KG1 (cell line): ENCODE data around the gene SHFL.
A peak's percentile ranks its signal among the peaks of the same experiment; 100 is the strongest.

Source experiments
- DNase-seq: peaks from one replicate; lab custom pipeline; 2025; lab: John Stamatoyannopoulos, UW

Gene SHFL

DNA sequence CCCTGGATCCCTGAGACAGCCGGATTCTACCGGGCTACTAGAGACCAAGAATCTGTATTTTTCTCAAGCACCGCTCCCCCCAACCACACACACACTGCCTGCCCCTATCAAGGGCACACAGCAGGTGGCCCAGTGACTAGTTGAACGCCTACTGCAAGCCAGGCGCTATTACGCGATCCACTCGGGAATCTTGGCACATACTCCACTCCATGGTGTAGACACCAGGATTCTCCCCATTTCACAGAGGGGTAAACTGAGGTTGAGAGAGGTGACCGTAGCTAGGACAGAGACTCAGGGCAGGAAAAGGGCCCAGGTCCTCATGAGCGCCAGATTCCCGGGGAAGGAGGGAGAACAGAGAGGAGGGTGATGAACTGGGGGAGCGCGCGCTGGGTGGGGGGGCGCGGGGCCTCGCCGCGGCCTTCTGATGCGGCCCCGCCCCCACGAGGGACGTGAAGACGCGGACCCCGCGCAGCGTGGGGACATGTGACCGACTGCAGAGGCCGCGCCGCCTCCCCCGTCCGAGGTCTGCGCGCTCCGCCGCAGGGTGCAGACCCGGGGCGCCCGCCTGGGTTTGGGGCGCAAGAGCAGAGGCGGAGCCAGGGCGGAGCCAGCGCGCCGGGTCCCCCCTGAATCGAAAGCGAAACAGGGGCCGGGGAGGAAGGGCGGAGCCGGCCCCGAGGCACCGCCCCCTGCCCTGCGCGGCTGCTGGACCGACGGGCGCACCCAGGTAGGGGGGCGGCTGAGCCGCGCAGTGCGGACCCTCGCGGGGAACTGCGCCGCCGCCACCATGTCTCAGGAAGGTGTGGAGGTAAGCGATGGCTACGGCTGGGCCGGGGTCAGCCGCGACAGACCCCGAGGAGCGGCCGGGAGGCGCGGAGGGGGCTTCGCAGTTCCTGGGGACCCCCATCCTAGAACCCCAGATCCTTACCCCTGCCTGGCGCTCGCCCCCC is at the start of gene SHFL:
Gene SHFL (plus strand): TSS at position 677 of the 950 bp plus-strand sequence. CDS start 111 bp downstream, at position 788.
- DNase-seq, result peak; percentile 68

- DNase-seq, result no peak
Measured at GRCh38 chr19:10036601-10037071, 49.5 kb upstream of the SHFL start.

- no peak for DNase-seq
Measured at GRCh38 chr19:10037367-10037766, 48.8 kb upstream of the SHFL start.

DNA sequence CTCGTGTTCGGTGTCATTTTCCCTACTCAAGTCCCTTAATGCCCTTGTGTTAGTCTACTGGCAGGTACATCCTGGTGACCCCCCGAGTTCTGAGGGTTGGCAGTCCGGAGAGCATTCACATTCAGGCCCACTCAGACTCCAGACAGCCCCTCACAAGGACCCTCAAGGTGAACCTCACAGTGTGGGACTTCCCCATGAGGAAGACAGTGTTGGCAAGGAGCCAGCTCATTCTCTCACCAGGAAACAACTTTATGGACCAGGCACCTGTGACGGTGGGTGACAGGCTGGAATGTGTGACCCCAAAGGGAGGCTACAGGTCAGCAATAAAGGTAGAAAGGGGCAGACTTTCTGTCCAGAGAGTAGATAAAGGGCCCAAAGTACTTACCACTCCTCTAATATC is 48.3 kb upstream of the SHFL start:
- no peak for DNase-seq

- DNase-seq, result peak; percentile 65
Measured at GRCh38 chr19:10043286-10043927, 42.7 kb upstream of the SHFL start.

DNA sequence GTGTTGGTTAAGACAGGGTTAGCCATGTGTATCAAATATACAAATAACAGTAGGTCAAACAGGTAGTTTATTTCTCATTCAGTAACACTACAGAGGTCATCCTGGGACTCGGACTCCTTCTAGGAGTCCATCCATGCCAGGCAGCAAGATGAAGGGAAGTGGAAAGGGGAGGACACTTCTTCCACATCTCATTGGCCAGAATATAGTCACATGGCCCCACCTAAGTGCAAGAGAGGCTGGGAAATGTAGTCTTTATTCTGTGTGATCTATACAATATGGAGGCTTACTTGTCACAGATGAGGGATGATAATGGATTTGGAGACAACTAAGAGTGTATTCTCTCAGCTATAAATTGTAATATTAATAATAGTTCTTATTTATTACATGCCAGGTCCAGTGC is 41.7 kb upstream of the SHFL start:
- DNase-seq, result no peak

GRCh38 chr19:10045371-10045770 is 40.7 kb upstream of the SHFL start:
- no peak for DNase-seq

DNA sequence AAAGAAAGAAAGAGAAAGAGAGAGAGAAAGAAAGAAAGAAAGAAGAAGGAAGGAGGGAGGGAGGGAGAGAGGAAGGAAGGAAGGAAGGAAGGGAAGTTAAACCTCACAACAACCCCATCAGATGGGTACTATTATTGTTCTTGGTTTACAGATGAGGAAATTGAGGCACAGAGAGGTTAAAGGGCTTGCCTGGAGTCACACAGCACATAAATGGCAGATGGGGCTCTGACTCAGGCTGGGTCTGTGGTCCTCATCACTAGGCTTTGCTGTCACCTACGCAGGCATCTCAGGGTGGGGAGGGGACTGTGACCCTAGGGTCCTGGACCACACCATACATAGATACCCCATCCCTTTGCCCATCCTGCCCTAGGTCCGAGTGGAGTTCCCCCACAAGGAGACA is 36.5 kb upstream of the SHFL start:
- DNase-seq, result no peak

GRCh38 chr19:10052602-10053360 is 33.3 kb upstream of the SHFL start:
- DNase-seq, result no peak

DNA sequence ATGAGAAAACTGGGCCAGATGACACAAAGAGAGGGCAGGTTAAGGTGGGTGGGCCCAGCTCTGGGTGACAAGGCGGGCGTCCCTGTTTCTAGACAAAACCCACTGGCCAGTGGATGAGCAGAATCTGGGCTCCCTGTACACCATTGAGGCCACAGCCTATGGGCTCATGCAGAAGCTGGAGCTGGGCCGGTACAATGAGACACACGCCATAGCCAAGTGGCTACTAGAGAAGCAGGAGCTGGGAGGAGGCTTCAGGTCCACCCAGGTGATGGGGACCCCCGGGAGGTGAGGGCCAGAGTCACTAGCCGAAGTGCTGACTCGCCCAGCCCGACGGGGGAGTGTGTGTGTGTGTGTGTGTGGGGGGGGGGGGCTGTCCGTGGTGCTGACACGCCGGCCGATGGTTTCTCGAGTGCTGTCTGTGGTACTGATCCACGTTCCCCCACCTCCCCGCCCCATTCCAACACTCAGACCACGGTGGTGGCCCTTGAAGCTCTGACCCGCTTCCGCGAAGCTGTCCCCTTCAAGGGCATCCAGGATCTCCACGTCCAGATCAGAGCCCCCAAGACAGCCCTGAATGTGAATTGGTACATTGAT is 24.3 kb upstream of the SHFL start:
- no peak for DNase-seq

DNA sequence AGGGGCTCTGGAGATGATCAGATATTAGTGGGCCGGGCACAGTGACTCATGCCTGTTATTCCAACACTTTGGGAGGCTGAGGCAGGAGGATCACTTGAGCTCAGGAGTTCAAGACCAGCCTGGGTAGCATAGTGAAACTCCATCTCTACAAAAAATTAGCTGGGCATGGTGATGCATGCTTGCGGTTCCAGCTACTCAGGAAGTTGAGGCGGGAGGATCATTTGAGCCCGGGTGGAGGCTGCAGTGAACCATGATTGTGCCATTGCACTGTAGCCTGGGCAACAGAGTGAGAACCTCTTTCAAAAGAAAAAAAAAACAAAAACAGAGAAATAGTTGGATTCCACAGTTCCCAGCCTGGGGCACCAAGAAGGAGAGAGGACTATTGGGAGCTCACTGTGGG is 17.9 kb upstream of the SHFL start:
- DNase-seq, result no peak

- no peak for DNase-seq
Measured at GRCh38 chr19:10069046-10069445, 17.1 kb upstream of the SHFL start.

DNA sequence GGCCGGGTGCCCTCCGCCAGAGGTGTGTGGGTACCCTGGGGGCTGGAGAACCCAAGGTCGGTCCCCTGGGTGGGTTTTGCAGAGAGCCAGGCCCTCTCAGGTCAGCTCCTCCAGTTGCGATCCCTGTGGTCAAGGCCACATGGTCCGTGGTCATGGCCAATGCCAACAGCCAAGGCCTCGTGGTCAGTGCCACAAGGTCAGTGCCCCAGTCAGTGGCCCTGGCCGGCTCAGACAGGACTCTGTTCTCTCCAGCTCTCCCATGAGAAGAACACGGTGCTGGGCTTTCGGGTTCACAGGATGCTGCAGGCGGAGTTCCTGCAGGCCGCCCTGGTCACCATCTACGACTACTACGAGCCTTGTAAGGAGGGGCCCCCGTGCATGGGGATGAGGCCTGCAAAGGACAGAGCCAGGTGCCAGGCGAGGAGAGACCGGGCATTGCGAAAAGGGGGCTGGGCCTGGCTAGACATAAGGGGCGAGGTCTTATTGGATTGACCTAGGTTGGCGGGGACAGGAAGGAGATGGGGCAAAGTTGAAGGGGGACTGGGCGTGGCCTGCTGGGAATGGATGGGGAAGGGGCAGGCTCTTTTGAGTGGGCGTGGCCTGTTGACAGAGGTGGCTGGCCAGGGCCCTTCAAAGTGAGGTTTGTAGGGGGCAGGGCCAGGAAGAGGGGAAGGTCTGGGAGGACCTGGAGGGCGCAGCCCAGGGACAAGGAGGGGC is 15.2 kb upstream of the SHFL start:
- no peak for DNase-seq

GRCh38 chr19:10074153-10074552 is 12.0 kb upstream of the SHFL start:
- DNase-seq, result no peak

- DNase-seq, result no peak
Measured at GRCh38 chr19:10076535-10076934, 9.6 kb upstream of the SHFL start.

GRCh38 chr19:10078329-10078728 is 7.8 kb upstream of the SHFL start:
- DNase-seq, result no peak

DNA sequence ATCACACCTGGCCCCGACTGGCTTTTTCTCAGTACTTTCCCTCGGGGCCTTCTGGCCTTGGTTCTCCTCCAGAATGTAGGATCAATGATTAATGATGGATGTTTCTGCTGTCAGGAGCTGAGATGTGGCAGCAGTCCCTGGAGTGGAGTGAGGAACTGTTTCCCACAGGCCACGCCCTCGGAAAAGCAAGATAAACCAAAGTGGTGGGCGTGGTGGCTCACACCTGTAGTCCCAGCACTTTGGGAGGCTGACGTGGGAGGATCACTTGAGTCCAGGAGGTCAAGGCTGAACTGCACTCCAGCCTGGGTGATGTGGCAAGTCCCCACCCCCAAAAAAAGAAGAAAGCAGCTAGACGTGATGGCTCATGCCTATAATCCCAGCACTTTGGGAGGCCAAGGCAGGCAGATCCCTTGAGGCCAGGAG is 7.1 kb upstream of the SHFL start:
- no peak for DNase-seq

GRCh38 chr19:10083911-10084310 is 2.2 kb upstream of the SHFL start:
- no peak for DNase-seq

GRCh38 chr19:10084803-10085202 is 1.3 kb upstream of the SHFL start:
- DNase-seq, result no peak

- no peak for DNase-seq
Measured at GRCh38 chr19:10086591-10087192, 575 bp downstream of the SHFL start.
